ENCODE data around the gene SEMG1. TPM values are rescaled to one million over a fixed set of nuclear protein-coding genes. Genes with fewer than 3 reads are reported as not detected.
A peak's percentile ranks its signal among the peaks of the same experiment; 100 is the strongest.

The SEMG1 gene
- total RNA-seq, 1 donor from 2014 or later, result not detected

DNA sequence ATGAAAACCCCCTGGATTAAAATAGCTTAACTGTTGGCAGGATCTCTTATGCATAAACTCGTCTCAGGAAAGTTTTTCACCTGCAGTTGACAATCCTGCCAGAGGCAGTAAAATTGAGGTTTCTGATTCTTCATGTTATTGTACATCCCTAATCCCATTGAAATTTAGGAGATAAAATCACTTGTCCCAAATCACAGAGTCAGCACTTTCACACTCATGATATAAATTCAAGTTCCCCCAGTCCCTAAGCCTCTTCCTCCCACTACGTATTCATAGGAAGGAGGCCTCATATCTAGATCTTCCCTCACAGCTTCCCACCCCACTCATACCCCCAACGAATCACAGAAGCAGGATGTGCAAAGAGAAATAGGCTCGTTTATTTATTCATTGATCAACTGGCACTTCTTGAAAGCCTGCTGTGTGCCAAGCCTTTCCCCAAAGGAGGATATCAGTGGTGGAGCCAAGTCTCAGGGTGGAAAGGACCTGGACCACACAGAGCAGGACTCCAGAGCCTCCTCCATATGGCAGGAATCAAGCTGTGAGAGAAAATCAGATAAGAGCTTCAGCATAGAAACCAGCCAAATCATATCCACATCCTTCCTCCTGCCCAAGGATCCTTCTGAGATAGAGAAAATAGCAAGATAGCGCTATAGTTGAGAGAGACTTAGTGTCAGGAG lies 45.2 kb downstream of the SEMG1 start:
- DNase-seq (ENCODE audit: low spot score), result no peak
- Histone ChIP-seq H3K9ac (no peak overlapping the region), H3K27ac (no peak overlapping the region), H3K4me2 (no peak overlapping the region), H3K27me3 (peaks cover 30% of the 10 kb centered on the region), H4K20me1 (ENCODE audit: low read depth) (no peaks in the 10 kb centered on the region), H3K4me3 (no peak overlapping the region), H3F3A (ENCODE audit: low read depth) (no peaks in the 10 kb centered on the region), H3K4me1 (no peaks in the 10 kb centered on the region), H3K36me3 (no peaks in the 10 kb centered on the region), H2AFZ (replicated peaks) (no peak overlapping the region), H3K79me2 (ENCODE audit: low read depth) (no peaks in the 10 kb centered on the region), H3K9me3 (ENCODE audit: low read depth) (no peaks in the 10 kb centered on the region)
- TF ChIP-seq, protein P1, sequence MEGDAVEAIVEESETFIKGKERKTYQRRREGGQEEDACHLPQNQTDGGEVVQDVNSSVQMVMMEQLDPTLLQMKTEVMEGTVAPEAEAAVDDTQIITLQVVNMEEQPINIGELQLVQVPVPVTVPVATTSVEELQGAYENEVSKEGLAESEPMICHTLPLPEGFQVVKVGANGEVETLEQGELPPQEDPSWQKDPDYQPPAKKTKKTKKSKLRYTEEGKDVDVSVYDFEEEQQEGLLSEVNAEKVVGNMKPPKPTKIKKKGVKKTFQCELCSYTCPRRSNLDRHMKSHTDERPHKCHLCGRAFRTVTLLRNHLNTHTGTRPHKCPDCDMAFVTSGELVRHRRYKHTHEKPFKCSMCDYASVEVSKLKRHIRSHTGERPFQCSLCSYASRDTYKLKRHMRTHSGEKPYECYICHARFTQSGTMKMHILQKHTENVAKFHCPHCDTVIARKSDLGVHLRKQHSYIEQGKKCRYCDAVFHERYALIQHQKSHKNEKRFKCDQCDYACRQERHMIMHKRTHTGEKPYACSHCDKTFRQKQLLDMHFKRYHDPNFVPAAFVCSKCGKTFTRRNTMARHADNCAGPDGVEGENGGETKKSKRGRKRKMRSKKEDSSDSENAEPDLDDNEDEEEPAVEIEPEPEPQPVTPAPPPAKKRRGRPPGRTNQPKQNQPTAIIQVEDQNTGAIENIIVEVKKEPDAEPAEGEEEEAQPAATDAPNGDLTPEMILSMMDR (IDR thresholded peaks at IDR 0.05), result no peak
- H3K27me3 Mint-ChIP-seq (ENCODE audit: insufficient read depth, low read depth), result peaks cover 5% of the 10 kb centered on the region
- no peak overlapping the region for H3K27ac Mint-ChIP-seq
- no peaks in the 10 kb centered on the region for H3K36me3 Mint-ChIP-seq
- no peak overlapping the region for H3K4me3 Mint-ChIP-seq
- peaks cover 12% of the 10 kb centered on the region for H3K4me1 Mint-ChIP-seq
- no peaks in the 10 kb centered on the region for H3K9me3 Mint-ChIP-seq

DNA sequence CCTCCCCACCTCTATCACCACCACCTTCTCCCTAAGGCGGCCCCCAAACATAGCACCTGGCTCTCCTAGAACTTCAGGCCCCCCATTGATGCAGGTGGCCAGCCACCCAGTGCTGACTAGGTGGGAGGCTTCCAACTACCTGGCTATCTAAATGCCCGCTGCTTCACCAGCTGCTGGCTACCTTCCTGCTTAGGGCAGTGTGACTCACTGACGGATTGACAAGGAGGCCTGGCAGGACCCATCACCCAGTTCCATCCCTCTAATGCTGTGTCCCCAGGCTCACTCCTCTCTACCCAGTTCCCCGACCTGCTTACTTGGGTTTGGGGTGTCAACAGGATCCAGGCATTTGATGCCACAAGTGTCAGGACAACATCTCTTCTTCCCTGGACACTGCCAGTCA lies 46.4 kb downstream of the SEMG1 start:
- no peak for DNase-seq (ENCODE audit: low spot score)
- Histone ChIP-seq H3K4me2 (no peak overlapping the region), H3K4me3 (no peak overlapping the region), H4K20me1 (ENCODE audit: low read depth) (no peaks in the 10 kb centered on the region), H3K27ac (no peak overlapping the region), H3K4me1 (peaks cover under 1% of the 10 kb centered on the region), H2AFZ (replicated peaks) (no peak overlapping the region), H3K27me3 (peaks cover 18% of the 10 kb centered on the region), H3K79me2 (ENCODE audit: low read depth) (no peaks in the 10 kb centered on the region), H3K9ac (no peak overlapping the region), H3K9me3 (ENCODE audit: low read depth) (no peaks in the 10 kb centered on the region), H3F3A (ENCODE audit: low read depth) (no peaks in the 10 kb centered on the region), H3K36me3 (no peaks in the 10 kb centered on the region)
- peaks cover 5% of the 10 kb centered on the region for H3K27me3 Mint-ChIP-seq (ENCODE audit: insufficient read depth, low read depth)
- H3K4me1 Mint-ChIP-seq, result peaks cover 24% of the 10 kb centered on the region
- no peaks in the 10 kb centered on the region for H3K9me3 Mint-ChIP-seq
- no peak overlapping the region for H3K4me3 Mint-ChIP-seq
- TF ChIP-seq EZH2phosphoT487 (IDR thresholded peaks at IDR 0.05) (no peak), EZH2 (IDR thresholded peaks at IDR 0.05) (no peak)
- TF ChIP-seq, protein P1 (IDR thresholded peaks at IDR 0.05), result no peak
- H3K36me3 Mint-ChIP-seq, result no peaks in the 10 kb centered on the region
- no peak overlapping the region for H3K27ac Mint-ChIP-seq

DNA sequence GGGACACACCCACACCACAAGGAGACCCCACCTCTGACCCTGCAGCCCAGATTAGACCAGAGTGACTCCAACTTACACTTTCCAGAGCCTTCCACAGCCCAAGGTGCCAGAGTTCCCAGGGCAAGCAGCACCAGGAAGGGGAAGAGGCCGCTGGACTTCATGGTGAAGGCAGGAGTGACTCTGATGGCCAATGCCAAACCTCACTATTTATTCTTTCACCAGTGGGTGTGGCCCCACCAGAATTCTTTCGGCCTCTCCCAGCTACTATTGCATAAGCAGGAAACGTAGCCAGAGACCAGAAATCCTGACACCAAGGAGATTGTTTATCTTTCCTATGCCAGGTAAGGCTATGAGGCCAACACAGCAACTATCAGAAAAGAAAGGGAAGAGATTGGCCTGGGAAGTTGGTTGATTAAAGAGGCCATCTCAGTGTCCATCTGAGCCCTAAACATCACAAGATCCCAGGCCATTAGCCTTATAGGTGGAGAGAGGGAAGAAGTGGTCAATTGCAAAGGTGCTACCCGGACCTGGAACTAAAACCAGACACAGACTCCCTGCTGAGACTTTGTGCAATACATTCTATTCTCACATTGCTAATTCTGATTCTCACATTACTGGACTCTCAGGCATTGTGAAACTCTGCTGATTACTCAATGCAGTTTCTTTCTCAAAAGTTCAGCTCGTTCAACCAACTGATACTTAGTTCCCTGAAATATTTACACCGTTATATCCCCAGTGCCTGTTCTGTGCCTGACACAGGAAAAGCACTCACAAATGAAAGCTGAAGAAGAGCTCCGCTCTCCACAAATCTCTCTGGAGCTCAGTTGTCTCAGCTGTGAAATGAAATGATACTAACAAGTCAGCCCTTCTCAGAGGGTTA lies 47.8 kb downstream of the SEMG1 start, which contains the start of gene SLPI:
Gene SLPI, minus strand, starts transcription at position 182 of the 880 bp plus-strand sequence. Its CDS starts 21 bp downstream, at position 161.
- H3K4me1 Mint-ChIP-seq, result peaks cover 38% of the 10 kb centered on the region
- peaks cover 12% of the 10 kb centered on the region for H3K4me1 ChIP-seq
- no peaks in the 10 kb centered on the region for H4K20me1 ChIP-seq (ENCODE audit: low read depth)
- H3K36me3 Mint-ChIP-seq, result no peaks in the 10 kb centered on the region
- no peaks in the 10 kb centered on the region for H3F3A ChIP-seq (ENCODE audit: low read depth)
- peak; percentile 18 for DNase-seq (ENCODE audit: low spot score)
- peaks cover 11% of the 10 kb centered on the region for H3K27me3 Mint-ChIP-seq (ENCODE audit: insufficient read depth, low read depth)
- no peak within 1 kb of the TSS for H3K9ac ChIP-seq
- no peak within 1 kb of the TSS for H3K4me3 Mint-ChIP-seq
- H3K9me3 ChIP-seq (ENCODE audit: low read depth), result no peaks in the 10 kb centered on the region
- no peak within 1 kb of the TSS for H3K4me2 ChIP-seq
- H2AFZ ChIP-seq (replicated peaks), result no peak within 1 kb of the TSS
- peaks cover 4% of the 10 kb centered on the region for H3K27me3 ChIP-seq
- no peak within 1 kb of the TSS for H3K27ac ChIP-seq
- no peaks in the 10 kb centered on the region for H3K36me3 ChIP-seq
- peak within 1 kb of the TSS; percentile 42 for H3K27ac Mint-ChIP-seq
- no peak within 1 kb of the TSS for H3K4me3 ChIP-seq
- H3K9me3 Mint-ChIP-seq, result no peaks in the 10 kb centered on the region
- TF ChIP-seq, protein P1 (IDR thresholded peaks at IDR 0.05), result no peak
- TF ChIP-seq EZH2 (IDR thresholded peaks at IDR 0.05), result no peak
- TF ChIP-seq EZH2phosphoT487 (IDR thresholded peaks at IDR 0.05), result no peak
- no peaks in the 10 kb centered on the region for H3K79me2 ChIP-seq (ENCODE audit: low read depth)

Data from neural progenitor cell (in vitro differentiated cells).